Psoas muscle (tissue), 8 donors: ENCODE measurements around the gene PDE9A. TPM values are rescaled to one million over a fixed set of nuclear protein-coding genes. Genes with fewer than 3 reads are reported as not detected.
A peak's percentile ranks its signal among the peaks of the same experiment; 100 is the strongest.

Experiments
- ATAC-seq, 4 donors: fragments of 200-7000 bp; cut with Tn5 transposase; one replicate each; pipeline ENCODE4 v1.9.1; 2020; ENCODE audit warnings: moderate library complexity in 3 of 4, mild to moderate bottlenecking in 2 of 4
- DNase-seq, 2 donors: peaks; one replicate each; pipeline ENCODE4 v3.0.0-alpha.2; 2020
- H3K27ac ChIP-seq: fragments of 200-600 bp; one replicate; pipeline ENCODE4 v1.8.0; 2022
- H3K27me3 ChIP-seq, 3 donors: fragments of 200-600 bp in 1 of 3; one replicate each; pipeline versions ENCODE4 v1.6.1 to v1.8.0; 2013 to 2022; ENCODE audit warnings: low read length in 2 of 3, mild to moderate bottlenecking in 2 of 3, moderate library complexity in 1 of 3; ENCODE audit not compliant: insufficient read depth in 3 of 3
- H3K36me3 ChIP-seq, 2 donors: fragments of 200-600 bp in 1 of 2; one replicate each; pipeline versions ENCODE4 v1.6.1 to v1.8.0; 2013 to 2022; ENCODE audit warnings: low read depth in 1 of 2, mild to moderate bottlenecking in 1 of 2, moderate library complexity in 1 of 2; ENCODE audit not compliant: insufficient read depth in 1 of 2
- H3K4me1 ChIP-seq: fragments of 200-600 bp; one replicate; pipeline ENCODE4 v1.8.0; 2022
- H3K4me3 ChIP-seq: fragments of 200-600 bp; one replicate; pipeline ENCODE4 v1.8.0; 2022; ENCODE audit warnings: mild to moderate bottlenecking
- H3K9me3 ChIP-seq: fragments of 200-600 bp; one replicate; pipeline ENCODE4 v1.8.0; 2022
- WGBS, 3 donors: extraction: QIAGEN DNeasy Blood & Tissue Kit; methylation state at CpG; one replicate each; pipeline versions ENCODE4 v1.1.6 to v1.1.7; 2013; 5-methylcytosine and 5-hydroxymethylcytosine counted together
- intact Hi-C, 2 donors: fragments of 100-400 bp; cut with DNase I; formaldehyde crosslinking; loops; one replicate each; pipeline versions ENCODE4 v1.11.0 to v1.14.2; 2022
- polyA plus RNA-seq, 3 donors: library from polyadenylated mRNA; stranded (reverse); fragments of 200-250 nt; gene quantifications; one replicate each; pipeline ENCODE4 v1.2.3, GENCODE V29; 2013
- total RNA-seq, 4 donors: library from RNA; stranded (reverse); fragmentation: NEBNext Ultra II Directional in 2 of 4; extraction: Animal tissue kit (Norgen Biotek cat#: 25700) in 2 of 4; gene quantifications; one replicate each; pipeline versions ENCODE4 v1.2.1 to v1.2.4, GENCODE V29; 2021 to 2023
- TF ChIP-seq, protein P1 (sequence below): fragments of 200-600 bp; IDR thresholded peaks from one replicate; pipeline ENCODE4 v1.8.0; 2022; ENCODE audit warnings: antibody characterized with exemption
- donor health status: healthy with polysubstance abuse.
- donor health status: DM: no; HTN: no; CAD: no; lungs with moderate emphysema.
- donor health status: Bipolar disorder and iron deficiency.
- donor health status: healthy.
- donor health status: DM: yes; HTN: yes; CAD: no.
- donor health status: DM: no; HTN: no; CAD: no.
- donor health status: DM: no; HTN: no; CAD: no.
- donor health status: DM: yes; HTN: yes; CAD: no.

The PDE9A gene
- total and polyA plus RNA-seq, 7 donors = 1.2 to 4.3 (median 1.8) TPM

GRCh38 chr21:42695697-42696380 is 42.4 kb downstream of the PDE9A start:
- intact Hi-C loops = no loop called here
- 79 to 84% (median 81%) methylated on average over 9 of the region's 9 CpGs for WGBS, 3 donors
- H3K27ac ChIP-seq = no peak overlapping the region

DNA sequence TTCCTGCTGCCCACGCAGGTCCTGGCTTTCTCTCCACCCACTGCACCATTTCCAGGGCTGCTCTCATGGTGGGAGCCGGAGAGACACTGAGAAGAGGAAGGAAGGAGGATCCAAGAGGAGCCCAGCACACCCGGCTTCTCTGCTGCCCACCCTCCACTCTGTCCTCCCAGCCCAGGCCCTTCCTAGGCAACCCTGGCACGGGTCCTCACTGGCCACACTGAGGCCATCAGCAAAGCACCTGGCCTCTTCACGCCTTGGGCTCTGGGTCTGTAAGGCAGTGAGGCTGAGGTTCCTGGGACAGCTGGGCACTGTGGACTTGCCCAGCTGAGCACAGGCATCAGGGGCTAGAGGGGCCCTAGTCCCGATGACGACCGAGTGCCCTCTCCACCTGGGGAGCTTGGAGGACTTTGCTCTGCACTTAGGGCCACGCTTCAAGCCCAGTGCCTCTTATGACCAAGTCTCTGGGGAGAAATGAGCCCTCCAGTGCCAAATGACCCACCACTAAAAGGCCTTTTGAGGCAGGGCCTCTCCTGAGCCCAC is 43.1 kb downstream of the PDE9A start:
- TF ChIP-seq, protein P1, sequence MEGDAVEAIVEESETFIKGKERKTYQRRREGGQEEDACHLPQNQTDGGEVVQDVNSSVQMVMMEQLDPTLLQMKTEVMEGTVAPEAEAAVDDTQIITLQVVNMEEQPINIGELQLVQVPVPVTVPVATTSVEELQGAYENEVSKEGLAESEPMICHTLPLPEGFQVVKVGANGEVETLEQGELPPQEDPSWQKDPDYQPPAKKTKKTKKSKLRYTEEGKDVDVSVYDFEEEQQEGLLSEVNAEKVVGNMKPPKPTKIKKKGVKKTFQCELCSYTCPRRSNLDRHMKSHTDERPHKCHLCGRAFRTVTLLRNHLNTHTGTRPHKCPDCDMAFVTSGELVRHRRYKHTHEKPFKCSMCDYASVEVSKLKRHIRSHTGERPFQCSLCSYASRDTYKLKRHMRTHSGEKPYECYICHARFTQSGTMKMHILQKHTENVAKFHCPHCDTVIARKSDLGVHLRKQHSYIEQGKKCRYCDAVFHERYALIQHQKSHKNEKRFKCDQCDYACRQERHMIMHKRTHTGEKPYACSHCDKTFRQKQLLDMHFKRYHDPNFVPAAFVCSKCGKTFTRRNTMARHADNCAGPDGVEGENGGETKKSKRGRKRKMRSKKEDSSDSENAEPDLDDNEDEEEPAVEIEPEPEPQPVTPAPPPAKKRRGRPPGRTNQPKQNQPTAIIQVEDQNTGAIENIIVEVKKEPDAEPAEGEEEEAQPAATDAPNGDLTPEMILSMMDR = no peak
- no peak for ATAC-seq
- 71 to 83% (median 78%) methylated on average over 9 of the region's 9 CpGs for WGBS, 3 donors

More at GRCh38 chr21:42695697-42696380, 42.4 kb downstream of the PDE9A start:
- Histone ChIP-seq H3K27me3 (no peaks in the 10 kb centered on the region), H3K4me3 (no peak overlapping the region), H3K4me1 (no peaks in the 10 kb centered on the region), H3K36me3 (no peaks in the 10 kb centered on the region), H3K9me3 (no peaks in the 10 kb centered on the region)
- TF ChIP-seq, protein P1 = no peak
- peak in 1 of 4 donors; percentile 41 for ATAC-seq
- no peak for DNase-seq

GRCh38 chr21:42698733-42699132 is 45.3 kb downstream of the PDE9A start:
- Histone ChIP-seq H3K36me3 (no peaks in the 10 kb centered on the region), H3K9me3 (no peaks in the 10 kb centered on the region), H3K4me1 (no peaks in the 10 kb centered on the region), H3K27ac (no peak overlapping the region), H3K4me3 (no peak overlapping the region), H3K27me3 (peaks cover 0 to 2% (median 0%) of the 10 kb centered on the region in 3 donors)
- intact Hi-C loops = no loop called here
- 88 to 92% (median 90%) methylated on average over 9 of the region's 9 CpGs for WGBS, 3 donors
- DNase-seq (no peak), ATAC-seq (no peak)
- TF ChIP-seq, protein P1 = no peak

More for the DNA sequence above, 43.1 kb downstream of the PDE9A start:
- H3K9me3 ChIP-seq = no peaks in the 10 kb centered on the region
- no peaks in the 10 kb centered on the region for H3K36me3 ChIP-seq
- no peaks in the 10 kb centered on the region for H3K27me3 ChIP-seq
- intact Hi-C loops = no loop called here
- no peak overlapping the region for H3K4me3 ChIP-seq
- no peak overlapping the region for H3K27ac ChIP-seq
- DNase-seq = no peak
- H3K4me1 ChIP-seq = no peaks in the 10 kb centered on the region

DNA sequence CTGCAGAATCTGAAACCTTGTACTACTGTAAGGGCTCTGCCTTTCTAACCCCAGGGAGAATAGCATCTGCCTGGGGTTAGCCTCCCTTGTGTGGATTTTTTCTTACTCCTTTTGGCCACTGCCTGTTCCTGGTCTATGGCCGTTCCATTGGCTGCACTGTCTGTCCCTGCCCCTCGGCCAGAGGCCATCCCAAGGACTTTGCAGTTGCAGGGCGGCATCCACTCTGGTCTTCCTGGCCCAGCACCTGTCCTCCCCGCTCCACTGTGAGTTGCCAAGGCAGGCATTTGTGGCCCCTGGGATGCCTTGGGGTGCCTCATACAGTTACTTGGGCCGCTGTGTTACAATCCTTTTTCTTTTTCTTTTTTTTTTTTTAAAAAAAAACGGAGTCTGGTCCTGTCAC is 45.8 kb downstream of the PDE9A start:
- TF ChIP-seq, protein P1 = no peak
- H3K36me3 ChIP-seq = no peaks in the 10 kb centered on the region
- no peaks in the 10 kb centered on the region for H3K4me1 ChIP-seq
- H3K27ac ChIP-seq = no peak overlapping the region
- WGBS, 3 donors = 66 to 83% (median 76%) methylated on average over 6 of the region's 6 CpGs
- H3K27me3 ChIP-seq = peaks cover 0 to 3% (median 0%) of the 10 kb centered on the region in 3 donors
- intact Hi-C loops = no loop called here
- DNase-seq (no peak), ATAC-seq (no peak)
- H3K4me3 ChIP-seq = no peak overlapping the region
- H3K9me3 ChIP-seq = no peaks in the 10 kb centered on the region
